MM.1S (cell line): Measurements from ENCODE around the gene LRP10.
A peak's percentile ranks its signal among the peaks of the same experiment; 100 is the strongest.

Experiments used
- DNase-seq: peaks from one replicate; pipeline ENCODE4 v3.0.0-alpha.2; 2015
- H2AFZ ChIP-seq: fragments of 300-600 bp; sonication (generic); 2 replicates; pipeline ENCODE4 v1.6.0; 2016; ENCODE audit warnings: antibody characterized with exemption, low read length
- H3F3A ChIP-seq: fragments of 300-600 bp; sonication (generic); 2 replicates; pipeline ENCODE4 v1.6.1; 2016; ENCODE audit warnings: mild to moderate bottlenecking, antibody characterized with exemption, low read length, moderate library complexity, mixed read lengths; ENCODE audit not compliant: insufficient read depth
- H3K27ac ChIP-seq: fragments of 300-600 bp; sonication (generic); 2 replicates; pipeline ENCODE4 v1.5.1; 2016; ENCODE audit warnings: mild to moderate bottlenecking, low read length
- H3K27me3 ChIP-seq: fragments of 300-600 bp; sonication (generic); replicated peaks from 2 replicates; pipeline ENCODE4 v1.6.0; 2016; ENCODE audit warnings: low read length; ENCODE audit not compliant: insufficient read depth
- H3K36me3 ChIP-seq: fragments of 300-600 bp; sonication (generic); replicated peaks from 2 replicates; pipeline ENCODE4 v1.6.1; 2016; ENCODE audit warnings: mild to moderate bottlenecking, low read length, mixed read lengths; ENCODE audit not compliant: insufficient read depth
- H3K4me1 ChIP-seq: fragments of 300-600 bp; sonication (generic); 2 replicates; pipeline ENCODE4 v1.6.1; 2016; ENCODE audit warnings: low read length, mixed read lengths
- H3K4me2 ChIP-seq: fragments of 300-600 bp; sonication (generic); 2 replicates; pipeline ENCODE4 v1.6.0; 2016; ENCODE audit warnings: low read depth, low read length
- H3K4me3 ChIP-seq: fragments of 300-600 bp; sonication (generic); 2 replicates; pipeline ENCODE4 v1.5.1; 2016; ENCODE audit warnings: low read length, mixed read lengths
- H3K79me2 ChIP-seq: fragments of 300-600 bp; sonication (generic); 2 replicates; pipeline ENCODE4 v1.6.1; 2016; ENCODE audit warnings: mixed run types, low read length, mixed read lengths
- H3K9ac ChIP-seq: fragments of 300-600 bp; sonication (generic); 2 replicates; pipeline ENCODE4 v1.6.1; 2016; ENCODE audit warnings: low read length, mixed read lengths
- H3K9me2 ChIP-seq: fragments of 300-600 bp; sonication (generic); replicated peaks from 2 replicates; pipeline ENCODE4 v1.6.1; 2016; ENCODE audit warnings: mild to moderate bottlenecking, low read length, mixed read lengths; ENCODE audit not compliant: insufficient read depth
- H3K9me3 ChIP-seq: fragments of 300-600 bp; sonication (generic); replicated peaks from 2 replicates; pipeline ENCODE4 v1.6.1; 2016; ENCODE audit warnings: mild to moderate bottlenecking, low read length, mixed read lengths; ENCODE audit not compliant: insufficient read depth
- H4K20me1 ChIP-seq: fragments of 300-600 bp; sonication (generic); 2 replicates; pipeline ENCODE4 v1.6.1; 2016; ENCODE audit warnings: mild to moderate bottlenecking, low read length, moderate library complexity, mixed read lengths; ENCODE audit not compliant: insufficient read depth
- EZH2 ChIP-seq: fragments of 300-600 bp; sonication (generic); optimal IDR thresholded peaks from 2 replicates; pipeline ENCODE3; 2017; ENCODE audit warnings: low read depth, mild to moderate bottlenecking, antibody characterized with exemption, low read length, mixed read lengths
- EZH2phosphoT487 ChIP-seq: fragments of 300-600 bp; sonication (generic); IDR thresholded peaks from 2 replicates; pipeline ENCODE4 v1.6.1; 2018; ENCODE audit warnings: antibody characterized with exemption, low read length
- TF ChIP-seq, protein P1 (sequence below): fragments of 300-600 bp; sonication (generic); IDR thresholded peaks from 2 replicates; pipeline ENCODE4 v1.5.1; 2016; ENCODE audit warnings: antibody characterized with exemption, low read length, mixed read lengths

Gene LRP10

DNA sequence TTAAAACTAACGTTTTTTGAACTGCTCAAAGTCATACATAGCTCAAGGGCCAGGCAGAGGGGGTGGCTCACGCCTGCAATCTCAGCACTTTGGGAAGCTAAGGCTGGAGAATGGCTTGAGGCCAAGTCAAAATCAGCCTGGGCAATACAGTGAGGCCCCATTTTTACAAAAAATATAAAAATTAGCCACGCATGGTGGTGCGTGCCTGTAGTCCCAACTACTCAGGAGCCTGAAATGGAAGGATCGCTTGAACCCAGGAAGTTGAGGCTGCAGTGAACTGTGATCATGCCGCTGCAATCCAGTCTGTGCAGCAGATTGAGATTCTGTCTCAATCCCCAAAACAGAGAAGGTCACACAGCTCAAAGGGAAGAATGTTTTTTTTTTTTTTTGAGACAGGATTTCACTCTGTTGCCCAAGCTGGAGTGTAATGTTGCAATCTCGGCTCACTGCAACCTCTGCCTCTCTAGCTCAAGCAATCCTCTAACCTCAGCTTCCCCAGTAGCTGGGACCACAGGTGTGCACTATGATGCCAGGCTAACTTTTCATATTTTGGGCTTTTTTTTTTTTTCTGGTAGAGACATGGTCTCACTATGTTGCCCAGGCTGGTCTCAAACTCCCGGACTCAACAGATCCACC lies 44.5 kb downstream of the LRP10 start:
- H3K27me3 ChIP-seq = no peaks in the 10 kb centered on the region
- H3F3A ChIP-seq = 0 out of 2 replicates have a peak, but pooled peaks cover 6% of the 10 kb centered on the region
- no peak overlapping the region for H3K4me3 ChIP-seq
- H4K20me1 ChIP-seq = no peaks in the 10 kb centered on the region
- H2AFZ ChIP-seq = no peak overlapping the region
- peaks cover 11% of the 10 kb centered on the region; the same call in 1 of the 2 replicates for H3K4me1 ChIP-seq
- H3K27ac ChIP-seq = no peak overlapping the region
- no peak overlapping the region for H3K4me2 ChIP-seq
- no peak overlapping the region for H3K9ac ChIP-seq
- H3K36me3 ChIP-seq = no peaks in the 10 kb centered on the region
- H3K79me2 ChIP-seq = peaks cover 68% of the 10 kb centered on the region
- DNase-seq = no peak
- no peak for TF ChIP-seq EZH2
- TF ChIP-seq, protein P1, sequence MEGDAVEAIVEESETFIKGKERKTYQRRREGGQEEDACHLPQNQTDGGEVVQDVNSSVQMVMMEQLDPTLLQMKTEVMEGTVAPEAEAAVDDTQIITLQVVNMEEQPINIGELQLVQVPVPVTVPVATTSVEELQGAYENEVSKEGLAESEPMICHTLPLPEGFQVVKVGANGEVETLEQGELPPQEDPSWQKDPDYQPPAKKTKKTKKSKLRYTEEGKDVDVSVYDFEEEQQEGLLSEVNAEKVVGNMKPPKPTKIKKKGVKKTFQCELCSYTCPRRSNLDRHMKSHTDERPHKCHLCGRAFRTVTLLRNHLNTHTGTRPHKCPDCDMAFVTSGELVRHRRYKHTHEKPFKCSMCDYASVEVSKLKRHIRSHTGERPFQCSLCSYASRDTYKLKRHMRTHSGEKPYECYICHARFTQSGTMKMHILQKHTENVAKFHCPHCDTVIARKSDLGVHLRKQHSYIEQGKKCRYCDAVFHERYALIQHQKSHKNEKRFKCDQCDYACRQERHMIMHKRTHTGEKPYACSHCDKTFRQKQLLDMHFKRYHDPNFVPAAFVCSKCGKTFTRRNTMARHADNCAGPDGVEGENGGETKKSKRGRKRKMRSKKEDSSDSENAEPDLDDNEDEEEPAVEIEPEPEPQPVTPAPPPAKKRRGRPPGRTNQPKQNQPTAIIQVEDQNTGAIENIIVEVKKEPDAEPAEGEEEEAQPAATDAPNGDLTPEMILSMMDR = no peak
- no peak for TF ChIP-seq EZH2phosphoT487
- H3K9me2 ChIP-seq = no peaks in the 10 kb centered on the region
- H3K9me3 ChIP-seq = no peaks in the 10 kb centered on the region

DNA sequence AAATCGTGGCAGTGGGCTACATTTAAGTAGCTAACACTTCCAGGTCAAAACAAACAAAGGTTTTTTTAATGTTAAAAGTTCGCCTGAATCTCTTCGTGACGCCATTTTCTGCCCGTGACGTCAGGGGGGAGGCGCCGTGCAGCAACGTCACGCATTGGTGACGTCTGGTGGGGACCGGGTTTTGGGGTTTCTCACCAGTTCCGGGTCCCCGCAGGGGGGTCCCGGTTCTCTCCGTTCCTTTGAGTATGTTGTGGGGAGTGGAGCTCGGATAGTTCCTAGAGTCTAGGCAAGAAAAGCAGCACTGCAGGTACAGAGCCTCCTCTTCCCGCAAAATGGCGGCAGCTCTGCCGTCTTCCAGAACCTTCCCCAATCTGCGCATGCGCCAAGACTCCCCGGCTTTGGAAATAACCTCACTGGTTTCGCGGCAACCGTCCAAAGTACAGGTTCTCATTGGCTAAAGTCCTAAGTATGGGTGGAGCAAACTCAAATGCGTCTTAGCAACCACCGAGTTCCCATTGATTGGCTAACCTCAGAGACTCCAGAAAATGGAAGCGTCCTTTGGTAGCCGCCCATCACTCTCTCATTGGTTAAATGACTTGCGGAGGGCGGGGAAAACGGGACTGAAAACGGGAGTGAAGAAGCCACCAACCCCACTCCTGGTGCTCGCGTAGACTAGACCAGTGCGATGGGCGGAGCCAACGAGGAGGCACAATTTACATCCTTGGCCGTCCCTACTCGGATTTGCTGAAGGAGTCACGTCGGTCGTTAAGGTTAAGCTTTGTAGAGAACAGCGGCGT lies 47.5 kb downstream of the LRP10 start, which contains the start of gene RBM23:
RBM23 (minus strand) TSS at position 346 of the 797 bp plus-strand sequence.
- Histone ChIP-seq H3K4me2 (peak within 1 kb of the TSS; percentile 84), H3K27me3 (no peaks in the 10 kb centered on the region), H3K27ac (peak within 1 kb of the TSS; percentile 91), H3F3A (0 out of 2 replicates have a peak, but pooled peaks cover 6% of the 10 kb centered on the region), H3K4me3 (peak within 1 kb of the TSS; percentile 97), H2AFZ (peak within 1 kb of the TSS; percentile 72), H3K4me1 (peaks cover 11% of the 10 kb centered on the region; the same call in 1 of the 2 replicates), H3K9me2 (no peaks in the 10 kb centered on the region), H4K20me1 (no peaks in the 10 kb centered on the region), H3K36me3 (no peaks in the 10 kb centered on the region), H3K9me3 (no peaks in the 10 kb centered on the region), H3K9ac (peak within 1 kb of the TSS; percentile 97), H3K79me2 (peaks cover 43% of the 10 kb centered on the region)
- TF ChIP-seq EZH2 (no peak), EZH2phosphoT487 (no peak)
- TF ChIP-seq, protein P1 = no peak
- peak; percentile 97 for DNase-seq

DNA sequence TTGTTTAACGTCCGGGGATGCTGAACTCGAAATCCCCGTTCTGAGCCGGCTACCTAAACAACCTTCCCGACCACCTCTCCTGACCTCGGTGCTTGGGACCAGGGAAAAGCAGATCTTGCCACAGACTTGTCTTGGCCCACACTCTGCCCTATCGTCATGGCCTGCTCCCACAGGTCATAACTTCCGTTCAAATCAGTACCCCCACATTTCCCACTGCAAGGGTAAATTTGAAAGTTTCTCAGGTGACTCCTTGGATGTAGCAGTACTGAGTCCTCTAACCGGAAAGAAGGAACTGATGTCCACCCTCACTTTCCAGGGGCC lies 48.0 kb downstream of the LRP10 start:
- H3K4me2 ChIP-seq = peak overlapping the region; percentile 76; the same call in 1 of the 2 replicates
- no peak for DNase-seq
- H2AFZ ChIP-seq = peak overlapping the region; percentile 42; the same call in 1 of the 2 replicates
- H3K36me3 ChIP-seq = no peaks in the 10 kb centered on the region
- H3K9me3 ChIP-seq = no peaks in the 10 kb centered on the region
- H3F3A ChIP-seq = 0 out of 2 replicates have a peak, but pooled peaks cover 6% of the 10 kb centered on the region
- H3K4me1 ChIP-seq = peaks cover 11% of the 10 kb centered on the region; the same call in 1 of the 2 replicates
- no peaks in the 10 kb centered on the region for H3K9me2 ChIP-seq
- no peak for TF ChIP-seq EZH2
- TF ChIP-seq EZH2phosphoT487 = no peak
- TF ChIP-seq, protein P1 = no peak
- H3K9ac ChIP-seq = peak overlapping the region; percentile 60; the same call in 1 of the 2 replicates
- H4K20me1 ChIP-seq = no peaks in the 10 kb centered on the region
- H3K27me3 ChIP-seq = no peaks in the 10 kb centered on the region
- peaks cover 41% of the 10 kb centered on the region for H3K79me2 ChIP-seq
- peak overlapping the region; percentile 82 for H3K27ac ChIP-seq
- peak overlapping the region; percentile 56 for H3K4me3 ChIP-seq
